Measurements from ENCODE around the gene GJB5.

Gene GJB5

DNA sequence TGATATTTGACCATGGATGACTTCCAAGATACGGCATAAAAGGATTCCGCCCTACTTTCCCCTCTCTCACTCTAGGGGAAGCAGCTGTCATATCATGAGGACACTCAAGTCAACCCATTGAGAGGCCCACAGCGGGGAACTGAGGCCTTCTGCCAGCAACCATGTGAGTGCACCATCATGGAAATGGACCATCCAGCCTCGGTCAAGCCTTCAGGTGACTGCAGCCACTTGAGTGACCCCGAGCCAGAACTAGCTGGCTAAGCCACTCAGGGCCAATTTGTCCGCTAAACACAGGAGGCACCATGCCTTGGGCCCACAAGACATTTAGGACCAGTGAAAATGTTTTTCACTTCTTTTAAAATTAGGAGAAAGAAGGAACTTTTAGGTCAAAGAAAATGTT, 11.1 kb upstream of the GJB5 start:
- Histone ChIP-seq H3K79me2 (ENCODE audit: insufficient read depth, low read length) (no peaks in the 10 kb centered on the region), H3F3A (ENCODE audit: low read depth) (no peaks in the 10 kb centered on the region), H3K4me3 (ENCODE audit: low read length, poor library complexity, severe bottlenecking) (no peak overlapping the region), H3K4me2 (ENCODE audit: low read depth, low read length, poor library complexity, severe bottlenecking) (no peak overlapping the region), H3K36me3 (ENCODE audit: insufficient read depth, low read length) (no peaks in the 10 kb centered on the region), H3K27me3 (ENCODE audit: insufficient read depth, low read length, poor library complexity, severe bottlenecking) (no peaks in the 10 kb centered on the region), H2AFZ (ENCODE audit: low read length) (no peak overlapping the region), H4K20me1 (ENCODE audit: insufficient read depth, low read length, poor library complexity, severe bottlenecking) (no peaks in the 10 kb centered on the region), H3K9ac (ENCODE audit: low read depth, low read length, poor library complexity, severe bottlenecking) (no peak overlapping the region), H3K9me3 (ENCODE audit: insufficient read depth, low read depth, low read length) (no peaks in the 10 kb centered on the region), H3K4me1 (ENCODE audit: insufficient read depth, low read length, poor library complexity, severe bottlenecking) (no peaks in the 10 kb centered on the region), H3K9me2 (replicated peaks; ENCODE audit: low read depth, low read length) (no peaks in the 10 kb centered on the region)
- no peak for TF ChIP-seq EZH2phosphoT487 (IDR thresholded peaks at IDR 0.05; ENCODE audit: borderline replicate concordance)
- TF ChIP-seq, protein P1, sequence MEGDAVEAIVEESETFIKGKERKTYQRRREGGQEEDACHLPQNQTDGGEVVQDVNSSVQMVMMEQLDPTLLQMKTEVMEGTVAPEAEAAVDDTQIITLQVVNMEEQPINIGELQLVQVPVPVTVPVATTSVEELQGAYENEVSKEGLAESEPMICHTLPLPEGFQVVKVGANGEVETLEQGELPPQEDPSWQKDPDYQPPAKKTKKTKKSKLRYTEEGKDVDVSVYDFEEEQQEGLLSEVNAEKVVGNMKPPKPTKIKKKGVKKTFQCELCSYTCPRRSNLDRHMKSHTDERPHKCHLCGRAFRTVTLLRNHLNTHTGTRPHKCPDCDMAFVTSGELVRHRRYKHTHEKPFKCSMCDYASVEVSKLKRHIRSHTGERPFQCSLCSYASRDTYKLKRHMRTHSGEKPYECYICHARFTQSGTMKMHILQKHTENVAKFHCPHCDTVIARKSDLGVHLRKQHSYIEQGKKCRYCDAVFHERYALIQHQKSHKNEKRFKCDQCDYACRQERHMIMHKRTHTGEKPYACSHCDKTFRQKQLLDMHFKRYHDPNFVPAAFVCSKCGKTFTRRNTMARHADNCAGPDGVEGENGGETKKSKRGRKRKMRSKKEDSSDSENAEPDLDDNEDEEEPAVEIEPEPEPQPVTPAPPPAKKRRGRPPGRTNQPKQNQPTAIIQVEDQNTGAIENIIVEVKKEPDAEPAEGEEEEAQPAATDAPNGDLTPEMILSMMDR (conservative IDR thresholded peaks at IDR 0.05; ENCODE audit: low read length), result no peak

DNA sequence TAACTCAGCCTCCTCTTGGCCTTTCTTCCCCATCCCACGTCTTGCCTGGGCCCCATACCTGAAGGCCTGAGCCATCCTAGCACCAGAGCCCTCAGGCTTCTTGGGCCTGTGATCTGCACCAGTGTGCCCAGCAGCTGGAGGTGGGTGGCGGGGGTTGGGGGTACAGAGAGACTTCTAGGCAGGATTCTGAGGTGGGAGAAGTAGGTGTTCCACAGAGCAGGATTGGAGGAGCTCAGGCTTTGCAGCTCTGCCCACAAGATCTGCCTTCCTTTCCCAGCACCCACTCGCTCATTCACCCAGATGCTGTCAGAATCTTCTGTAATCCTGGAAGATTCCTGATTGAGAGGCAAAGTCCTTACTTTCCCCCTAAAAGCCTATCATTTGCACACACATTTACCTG, 10.0 kb upstream of the GJB5 start:
- Histone ChIP-seq H4K20me1 (ENCODE audit: insufficient read depth, low read length, poor library complexity, severe bottlenecking) (no peaks in the 10 kb centered on the region), H3K9me2 (replicated peaks; ENCODE audit: low read depth, low read length) (no peaks in the 10 kb centered on the region), H3K36me3 (ENCODE audit: insufficient read depth, low read length) (no peaks in the 10 kb centered on the region), H3F3A (ENCODE audit: low read depth) (no peaks in the 10 kb centered on the region), H3K4me1 (ENCODE audit: insufficient read depth, low read length, poor library complexity, severe bottlenecking) (no peaks in the 10 kb centered on the region), H3K4me2 (ENCODE audit: low read depth, low read length, poor library complexity, severe bottlenecking) (no peak overlapping the region), H3K27me3 (ENCODE audit: insufficient read depth, low read length, poor library complexity, severe bottlenecking) (no peaks in the 10 kb centered on the region), H3K4me3 (ENCODE audit: low read length, poor library complexity, severe bottlenecking) (no peak overlapping the region), H2AFZ (ENCODE audit: low read length) (no peak overlapping the region), H3K9me3 (ENCODE audit: insufficient read depth, low read depth, low read length) (no peaks in the 10 kb centered on the region), H3K79me2 (ENCODE audit: insufficient read depth, low read length) (no peaks in the 10 kb centered on the region), H3K9ac (ENCODE audit: low read depth, low read length, poor library complexity, severe bottlenecking) (no peak overlapping the region)
- TF ChIP-seq, protein P1 (conservative IDR thresholded peaks at IDR 0.05; ENCODE audit: low read length), result no peak
- no peak for TF ChIP-seq EZH2phosphoT487 (IDR thresholded peaks at IDR 0.05; ENCODE audit: borderline replicate concordance)

DNA sequence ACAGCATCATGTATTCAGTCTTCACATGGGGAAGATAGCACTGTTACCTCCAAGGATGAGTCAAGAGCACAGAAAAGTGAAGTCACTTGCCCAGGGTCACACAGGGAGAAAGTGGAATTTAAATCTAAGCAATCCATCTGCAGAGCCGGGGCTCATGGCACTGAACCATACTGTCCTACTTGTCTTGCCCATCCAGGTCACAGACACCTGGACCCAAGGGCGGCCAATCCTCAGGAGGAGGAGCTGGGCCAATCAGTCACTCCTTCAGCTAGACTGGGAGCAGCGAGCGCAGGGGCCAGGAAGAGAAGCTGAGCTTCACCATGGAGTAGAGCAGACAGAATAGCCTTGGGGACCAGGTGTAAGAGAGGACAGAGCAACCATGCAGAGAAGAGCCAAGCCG, 9.2 kb upstream of the GJB5 start:
- Histone ChIP-seq H3K4me1 (ENCODE audit: insufficient read depth, low read length, poor library complexity, severe bottlenecking) (no peaks in the 10 kb centered on the region), H3K9me2 (replicated peaks; ENCODE audit: low read depth, low read length) (no peaks in the 10 kb centered on the region), H3K79me2 (ENCODE audit: insufficient read depth, low read length) (no peaks in the 10 kb centered on the region), H3K4me2 (ENCODE audit: low read depth, low read length, poor library complexity, severe bottlenecking) (no peak overlapping the region), H4K20me1 (ENCODE audit: insufficient read depth, low read length, poor library complexity, severe bottlenecking) (no peaks in the 10 kb centered on the region), H2AFZ (ENCODE audit: low read length) (no peak overlapping the region), H3K9ac (ENCODE audit: low read depth, low read length, poor library complexity, severe bottlenecking) (no peak overlapping the region), H3K9me3 (ENCODE audit: insufficient read depth, low read depth, low read length) (no peaks in the 10 kb centered on the region), H3K27me3 (ENCODE audit: insufficient read depth, low read length, poor library complexity, severe bottlenecking) (no peaks in the 10 kb centered on the region), H3K36me3 (ENCODE audit: insufficient read depth, low read length) (no peaks in the 10 kb centered on the region), H3F3A (ENCODE audit: low read depth) (no peaks in the 10 kb centered on the region), H3K4me3 (ENCODE audit: low read length, poor library complexity, severe bottlenecking) (no peak overlapping the region)
- no peak for TF ChIP-seq EZH2phosphoT487 (IDR thresholded peaks at IDR 0.05; ENCODE audit: borderline replicate concordance)
- TF ChIP-seq, protein P1 (conservative IDR thresholded peaks at IDR 0.05; ENCODE audit: low read length), result no peak
